Epithelial cell of esophagus (primary cell): ENCODE results near the gene NELFB.
"Not testable (repeated sequence)": the region's sequence is repeated elsewhere in the genome, so short reads cannot be mapped to it uniquely, and the experiment has no call there.

Experiments used
- DNase-seq: peaks from one replicate; pipeline ENCODE4 v3.0.0; 2010; ENCODE audit warnings: low read depth
- H3K4me3 ChIP-seq: 2 replicates; pipeline ENCODE4 v1.5.1; 2011; ENCODE audit warnings: mild to moderate bottlenecking, low read length, control low read depth
- CTCF ChIP-seq: IDR thresholded peaks from 2 replicates; pipeline ENCODE4 v1.5.1; 2011; ENCODE audit warnings: low read depth, mild to moderate bottlenecking, low read length, control low read depth, inconsistent platforms; ENCODE audit not compliant: insufficient read depth; ENCODE audit errors: missing control alignments

NELFB gene

GRCh38 chr9:137236238-137236935 lies 18.7 kb upstream of the NELFB start:
- no peak overlapping the region for H3K4me3 ChIP-seq
- TF ChIP-seq CTCF: peak; percentile 94
- peak; percentile 82 for DNase-seq

- H3K4me3 ChIP-seq: no peak overlapping the region
- TF ChIP-seq CTCF: no peak
- DNase-seq: no peak
These were observed 18.1 kb upstream of the NELFB start for GRCh38 chr9:137236936-137237421.

- no peak overlapping the region for H3K4me3 ChIP-seq
- no peak for TF ChIP-seq CTCF
- DNase-seq: no peak
These were observed 17.1 kb upstream of the NELFB start for GRCh38 chr9:137237759-137238726.

GRCh38 chr9:137239541-137240200 lies 15.5 kb upstream of the NELFB start:
- not testable (repeated sequence) for DNase-seq
- H3K4me3 ChIP-seq: peak overlapping the region; percentile 65

GRCh38 chr9:137240318-137240840 lies 14.7 kb upstream of the NELFB start:
- TF ChIP-seq CTCF: no peak
- peak; percentile 65 for DNase-seq
- peak overlapping the region; percentile 65 for H3K4me3 ChIP-seq

- no peak for TF ChIP-seq CTCF
- peak within 1 kb of the TSS; percentile 76 for H3K4me3 ChIP-seq
- peak; percentile 100 for DNase-seq
These were observed 14.2 kb upstream of the NELFB start, which contains the start of gene TUBB4B for GRCh38 chr9:137240841-137241489. Gene TUBB4B, plus strand, starts transcription at chr9:137241287. Its CDS starts 74 bp downstream, at chr9:137241361.
